Embryonic facial prominence (tissue), 1 donor: Measurements from ENCODE around the gene SMYD3.
"Not testable (repeated sequence)": the region's sequence is repeated elsewhere in the genome, so short reads cannot be mapped to it uniquely, and the experiment has no call there.

Experiments used
- DNase-seq: peaks from one replicate; pipeline ENCODE4 v3.0.0-alpha.2; 2016; ENCODE audit errors: extremely low spot score

Gene SMYD3

DNA sequence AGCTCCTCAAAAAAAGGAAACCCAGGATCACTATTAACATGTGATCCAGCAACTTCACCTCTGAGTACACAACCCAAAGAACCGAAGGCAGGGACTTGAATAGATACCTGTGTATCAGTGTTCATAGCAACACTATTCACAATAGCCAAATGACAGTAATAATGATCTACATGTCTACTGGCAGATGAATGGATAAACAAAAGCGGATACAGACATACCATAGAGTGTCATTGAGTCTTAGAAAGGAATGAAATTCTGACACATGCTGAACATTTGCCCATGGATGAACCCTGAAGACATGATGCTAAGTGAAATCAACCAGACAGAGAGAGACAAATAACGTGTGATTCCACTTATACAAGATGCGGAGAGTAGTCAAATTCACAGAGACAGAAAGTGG is 788.1 kb downstream of the SMYD3 start:
- no peak for DNase-seq

DNA sequence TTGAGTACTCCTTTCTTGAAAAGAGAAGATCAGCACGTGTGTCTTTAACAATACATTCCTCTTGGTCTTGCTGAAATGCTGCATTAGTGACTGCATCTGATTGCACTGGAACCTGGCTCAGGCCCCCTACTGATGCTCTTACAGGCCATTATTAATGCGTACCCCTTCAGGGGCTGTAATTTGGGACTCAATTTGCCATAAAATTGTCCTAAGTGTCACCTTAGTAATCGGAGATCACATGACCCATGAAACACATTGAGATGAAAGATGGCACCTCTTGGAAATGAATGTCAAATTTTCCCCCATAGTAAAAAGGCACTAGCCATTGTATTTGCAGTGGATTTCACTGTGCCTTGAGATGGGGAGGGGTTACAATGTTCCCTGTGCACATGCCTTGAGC is 789.0 kb downstream of the SMYD3 start:
- no peak for DNase-seq

DNA sequence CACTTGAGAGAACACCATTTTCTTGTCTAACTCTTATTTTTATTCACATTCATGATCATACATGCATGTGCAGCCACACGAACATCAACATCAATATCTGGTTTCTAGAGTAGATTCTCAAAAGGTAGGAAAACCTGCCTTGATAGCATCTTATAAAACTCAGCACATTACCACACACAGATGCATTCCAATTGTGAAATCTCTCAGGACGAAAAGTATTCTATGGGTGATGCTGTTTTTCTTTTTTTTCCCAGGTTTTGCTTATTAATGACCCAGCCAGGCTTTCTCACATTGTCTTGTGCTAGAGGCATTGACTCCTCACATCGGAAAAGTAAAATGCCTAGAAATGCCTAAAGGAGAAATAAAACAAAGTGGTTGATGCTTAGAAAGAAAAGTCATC is 789.5 kb downstream of the SMYD3 start:
- no peak for DNase-seq

DNA sequence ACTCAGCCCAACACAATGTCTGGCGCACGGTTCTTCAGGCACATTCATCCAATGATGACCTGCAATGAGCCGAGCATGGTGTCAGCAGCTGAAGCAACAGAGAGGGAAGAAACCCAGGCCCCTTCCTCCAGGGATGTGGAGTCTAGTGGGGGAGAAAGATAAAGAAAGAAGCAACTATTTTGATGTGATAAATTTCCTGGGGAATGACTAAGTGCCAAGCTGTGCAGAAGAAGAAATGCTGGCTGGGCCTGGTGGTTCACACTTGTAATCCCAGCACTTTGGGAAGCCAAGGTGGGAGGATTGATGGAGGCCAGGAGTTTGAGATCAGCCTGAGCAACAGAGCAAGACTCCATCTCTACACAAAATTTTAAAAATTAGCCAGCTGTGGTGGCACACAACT is 790.5 kb downstream of the SMYD3 start:
- no peak for DNase-seq

DNA sequence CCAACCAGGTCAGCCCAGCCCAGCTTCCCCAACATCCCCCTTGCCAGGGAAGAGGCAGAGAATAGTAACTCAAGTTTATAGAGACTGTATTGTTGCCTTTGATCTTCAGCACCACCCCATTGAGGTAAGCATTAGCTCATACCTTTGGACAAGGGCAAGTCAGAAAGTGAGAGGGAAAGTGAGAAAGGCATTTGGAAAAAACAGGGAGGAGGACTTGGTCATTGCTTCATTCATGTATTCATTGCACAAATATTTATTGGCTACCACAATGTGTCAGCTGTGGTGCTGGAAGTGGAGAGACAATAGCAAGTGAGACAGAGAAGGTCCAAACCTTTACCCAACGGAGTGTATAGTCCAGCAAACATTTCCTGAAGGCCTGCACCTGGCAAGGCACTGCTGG is 791.1 kb downstream of the SMYD3 start:
- DNase-seq, result no peak

DNA sequence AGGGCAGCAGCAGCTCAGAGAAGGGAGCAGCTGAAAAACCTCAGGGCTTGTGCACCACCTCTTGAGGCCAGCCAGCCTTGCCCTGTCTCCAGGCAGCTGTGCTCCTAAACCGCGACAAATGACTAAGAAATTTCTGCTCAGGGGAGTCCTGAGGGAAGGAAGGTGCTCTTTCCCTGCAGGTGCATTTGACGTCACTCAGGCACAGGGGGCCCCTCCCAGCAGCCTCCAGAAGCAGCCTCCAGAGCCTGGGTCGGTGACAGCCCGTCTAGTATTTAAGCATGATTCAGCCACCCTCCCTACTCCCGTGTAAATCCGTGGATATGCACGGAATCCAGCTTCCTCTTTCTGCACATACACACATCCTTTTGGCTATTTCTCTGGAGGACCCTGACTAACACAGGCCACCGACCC is 791.8 kb downstream of the SMYD3 start:
- no peak for DNase-seq

DNA sequence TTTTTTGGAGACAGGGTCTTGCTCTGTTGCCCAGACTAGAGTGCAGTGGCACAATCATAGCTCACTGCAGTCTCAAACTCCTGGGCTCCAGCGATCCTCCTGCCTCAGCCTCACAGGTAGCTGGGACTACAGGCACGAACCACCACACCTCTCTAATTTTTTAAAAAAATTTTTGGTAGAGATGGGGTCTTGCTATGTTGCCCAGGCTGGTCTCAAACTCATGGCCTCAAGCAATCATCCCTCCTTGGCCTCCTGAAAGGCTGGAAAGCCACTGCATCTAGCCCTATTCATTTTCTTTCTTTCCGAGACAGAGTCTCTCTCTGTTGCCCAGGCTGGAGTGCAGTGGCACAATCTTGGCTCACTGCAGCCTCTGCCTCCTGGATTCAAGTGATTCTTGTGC is 793.1 kb downstream of the SMYD3 start:
- DNase-seq, result not testable (repeated sequence)

DNA sequence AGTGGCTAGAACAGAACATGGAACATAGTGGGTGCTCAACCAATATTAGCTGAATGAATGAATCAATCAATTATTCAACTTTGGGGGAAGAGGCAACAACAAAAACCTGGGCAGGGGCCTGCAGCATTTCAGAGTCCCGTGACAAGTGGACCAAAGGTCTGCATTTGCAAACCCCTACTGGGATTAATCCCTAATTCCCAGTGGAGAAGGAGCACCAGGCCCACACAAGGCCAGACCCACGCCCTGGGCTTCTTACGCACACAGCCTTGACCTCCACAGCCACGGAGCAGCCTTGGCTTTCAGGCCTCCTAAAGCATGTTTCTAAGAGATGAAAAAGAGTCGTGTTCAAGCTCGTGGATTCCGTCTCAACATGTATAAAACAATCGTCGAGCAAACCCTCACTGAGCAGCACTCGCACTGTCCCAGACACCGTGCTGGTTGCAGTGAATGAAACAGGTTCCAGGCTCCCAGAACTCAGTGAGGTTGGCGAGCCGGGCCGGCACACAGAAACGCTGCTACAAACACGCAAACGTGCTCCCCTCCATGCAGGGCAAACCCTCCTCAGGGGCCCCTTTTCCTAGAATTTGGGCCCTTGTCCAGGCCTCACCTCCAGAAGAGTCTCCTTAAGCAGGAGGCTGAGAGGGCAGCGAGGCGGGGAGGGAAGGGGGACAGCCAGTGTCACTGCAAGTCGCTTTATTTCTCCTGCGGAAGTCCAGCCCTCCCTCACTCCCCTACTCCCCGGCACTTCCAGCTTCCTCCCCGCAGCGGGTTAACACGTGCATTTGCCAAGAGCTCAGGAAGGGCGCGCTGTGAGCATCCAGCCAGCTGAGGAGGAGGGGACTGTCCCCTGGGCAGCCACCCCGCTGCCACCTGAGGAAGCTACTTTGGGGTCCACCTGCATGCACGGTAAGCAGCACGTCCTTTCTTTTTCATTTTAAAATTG is 795.8 kb downstream of the SMYD3 start:
- DNase-seq, result no peak

DNA sequence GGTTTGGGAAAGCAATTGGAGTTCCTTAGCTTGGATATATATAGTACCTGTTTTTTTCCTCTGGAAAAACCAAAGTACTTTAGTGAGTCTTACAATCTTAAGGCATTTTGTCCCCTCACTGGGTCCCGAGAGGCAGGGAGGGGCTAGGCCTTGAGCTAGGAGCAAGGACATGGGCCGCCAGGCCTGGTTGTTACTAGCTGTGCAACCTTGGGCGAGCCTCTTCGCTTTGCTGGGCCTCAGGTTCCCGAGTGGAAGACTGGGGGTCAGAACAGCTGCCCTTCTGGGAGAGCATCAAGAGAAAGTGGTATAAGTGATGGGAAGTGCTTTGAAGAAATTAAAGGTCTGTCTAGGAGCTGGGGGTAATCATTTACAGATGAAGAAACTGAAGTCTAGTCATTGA is 799.1 kb downstream of the SMYD3 start:
- no peak for DNase-seq

DNA sequence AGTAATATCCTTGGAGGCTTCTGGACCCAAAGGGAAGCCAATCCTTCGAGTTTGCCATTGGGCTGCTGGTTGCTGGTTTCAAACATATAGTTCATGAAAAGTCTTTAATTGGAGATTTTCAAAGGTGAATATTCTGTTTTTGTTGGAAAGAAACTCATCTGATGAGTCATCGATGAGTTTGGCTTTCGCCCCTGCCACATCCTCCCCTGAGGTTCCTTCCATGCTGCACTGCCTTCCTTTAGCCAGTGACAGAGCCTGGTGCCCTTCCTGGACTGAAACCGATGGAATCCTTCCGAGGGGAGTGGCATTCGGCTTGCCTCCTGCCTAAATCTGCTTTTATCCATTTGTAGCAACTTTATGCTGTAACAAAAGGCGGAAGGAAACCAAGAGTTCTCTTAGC is 802.3 kb downstream of the SMYD3 start:
- DNase-seq, result no peak

DNA sequence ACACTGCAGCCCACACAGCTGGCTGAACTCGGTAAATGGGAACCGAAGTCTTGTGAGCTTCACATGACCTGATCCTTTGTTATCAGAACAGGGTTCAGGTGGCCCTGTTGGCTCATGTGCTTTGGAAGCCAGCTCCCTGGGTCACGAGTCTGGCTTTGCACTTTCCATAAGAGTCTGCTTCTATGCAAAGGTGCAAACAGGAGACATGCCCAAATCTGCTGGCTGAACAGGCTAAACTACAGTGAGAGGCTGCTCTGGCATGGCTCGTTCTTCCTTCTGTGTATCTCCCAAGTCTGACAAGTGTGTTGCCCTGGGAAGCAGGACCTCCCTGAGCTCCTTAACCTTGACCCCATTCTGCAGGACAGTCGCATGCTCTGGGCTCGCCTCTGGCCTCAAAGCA is 802.7 kb downstream of the SMYD3 start:
- DNase-seq, result no peak

DNA sequence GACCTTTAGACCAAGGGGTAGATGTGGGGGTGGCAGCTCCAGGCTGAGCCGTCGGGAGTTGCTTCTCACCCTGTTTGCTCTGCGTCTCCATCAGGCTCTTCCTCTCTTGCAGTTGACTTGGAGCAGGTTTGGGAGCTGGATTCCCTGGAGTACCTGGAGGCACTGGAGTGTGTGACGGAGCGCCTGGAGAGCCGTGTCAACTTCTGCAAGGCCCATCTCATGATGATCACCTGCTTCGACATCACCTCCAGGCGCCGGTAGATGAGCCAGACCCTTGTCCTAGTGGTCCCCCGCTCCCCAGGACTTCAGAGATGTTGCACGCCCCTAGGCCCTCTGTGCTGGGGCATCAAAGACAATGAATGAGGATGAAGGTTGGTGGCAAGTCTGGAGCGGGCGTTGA is 804.7 kb downstream of the SMYD3 start:
- DNase-seq, result no peak

DNA sequence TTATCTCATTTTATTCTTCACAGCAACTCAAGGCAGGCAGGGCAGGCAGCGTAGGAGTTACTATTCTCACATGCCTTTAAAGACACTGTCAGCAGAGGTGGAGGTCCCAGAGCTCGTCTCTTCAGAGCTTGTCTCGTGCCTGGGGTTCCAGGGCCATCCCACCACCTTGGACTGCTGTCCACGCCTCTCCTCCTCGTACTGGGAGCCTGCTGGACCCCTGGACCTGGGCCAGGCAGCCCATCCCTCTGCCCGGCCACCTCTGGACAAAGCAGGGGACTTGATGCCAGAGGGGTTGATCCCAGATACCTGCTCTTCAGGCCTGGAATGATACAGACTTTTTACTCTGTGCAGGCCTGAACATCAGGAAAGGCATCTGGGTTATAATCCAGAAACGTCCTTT is 805.4 kb downstream of the SMYD3 start:
- DNase-seq, result no peak

DNA sequence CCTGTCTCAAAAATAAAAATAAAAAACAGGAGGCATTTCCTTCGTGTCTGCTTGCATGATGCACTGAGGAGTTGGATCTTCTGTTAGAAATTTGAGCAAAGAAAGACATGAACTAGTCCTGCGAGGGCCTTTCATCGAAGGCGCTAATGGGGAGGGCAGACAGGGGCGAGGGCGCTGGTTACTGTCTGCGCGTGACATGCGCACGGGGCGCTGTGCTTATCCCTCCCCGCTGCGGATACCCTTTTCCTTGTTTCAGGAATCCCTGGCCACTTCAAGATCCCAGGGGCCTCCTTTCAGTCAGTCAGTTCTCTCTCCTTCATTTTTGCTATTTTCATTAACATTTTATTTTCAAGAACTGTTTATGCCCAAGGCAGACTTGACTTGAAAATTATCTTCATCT is 806.4 kb downstream of the SMYD3 start:
- DNase-seq, result no peak
